ENCODE results near the gene PLCL2.

PLCL2 gene

DNA sequence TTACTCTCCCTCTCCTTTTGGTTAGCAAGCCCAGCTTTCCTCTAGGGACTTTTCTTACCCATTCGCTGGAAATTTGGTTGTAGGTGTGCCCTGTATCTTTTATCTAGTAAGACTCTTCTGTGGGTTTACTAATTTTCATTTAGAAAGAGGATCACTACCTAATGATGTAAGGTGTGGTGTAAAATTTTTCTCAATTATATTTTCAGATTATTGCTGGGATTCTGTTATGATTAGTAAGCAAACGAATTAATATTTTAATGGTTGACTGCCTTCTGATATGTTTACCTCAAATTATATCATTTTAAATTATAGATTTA lies 28.5 kb downstream of the PLCL2 start:
- ChIA-PET POLR2A (no interaction called here), CTCF (no interaction called here)
- H3K4me3 ChIP-seq (ENCODE audit: low read depth, low read length): no peak overlapping the region
- TF ChIP-seq, protein P1, sequence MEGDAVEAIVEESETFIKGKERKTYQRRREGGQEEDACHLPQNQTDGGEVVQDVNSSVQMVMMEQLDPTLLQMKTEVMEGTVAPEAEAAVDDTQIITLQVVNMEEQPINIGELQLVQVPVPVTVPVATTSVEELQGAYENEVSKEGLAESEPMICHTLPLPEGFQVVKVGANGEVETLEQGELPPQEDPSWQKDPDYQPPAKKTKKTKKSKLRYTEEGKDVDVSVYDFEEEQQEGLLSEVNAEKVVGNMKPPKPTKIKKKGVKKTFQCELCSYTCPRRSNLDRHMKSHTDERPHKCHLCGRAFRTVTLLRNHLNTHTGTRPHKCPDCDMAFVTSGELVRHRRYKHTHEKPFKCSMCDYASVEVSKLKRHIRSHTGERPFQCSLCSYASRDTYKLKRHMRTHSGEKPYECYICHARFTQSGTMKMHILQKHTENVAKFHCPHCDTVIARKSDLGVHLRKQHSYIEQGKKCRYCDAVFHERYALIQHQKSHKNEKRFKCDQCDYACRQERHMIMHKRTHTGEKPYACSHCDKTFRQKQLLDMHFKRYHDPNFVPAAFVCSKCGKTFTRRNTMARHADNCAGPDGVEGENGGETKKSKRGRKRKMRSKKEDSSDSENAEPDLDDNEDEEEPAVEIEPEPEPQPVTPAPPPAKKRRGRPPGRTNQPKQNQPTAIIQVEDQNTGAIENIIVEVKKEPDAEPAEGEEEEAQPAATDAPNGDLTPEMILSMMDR (IDR thresholded peaks at IDR 0.05; ENCODE audit: insufficient read depth, low read length, missing control alignments): no peak
- DNase-seq (ENCODE audit: low read depth, low spot score): no peak

DNA sequence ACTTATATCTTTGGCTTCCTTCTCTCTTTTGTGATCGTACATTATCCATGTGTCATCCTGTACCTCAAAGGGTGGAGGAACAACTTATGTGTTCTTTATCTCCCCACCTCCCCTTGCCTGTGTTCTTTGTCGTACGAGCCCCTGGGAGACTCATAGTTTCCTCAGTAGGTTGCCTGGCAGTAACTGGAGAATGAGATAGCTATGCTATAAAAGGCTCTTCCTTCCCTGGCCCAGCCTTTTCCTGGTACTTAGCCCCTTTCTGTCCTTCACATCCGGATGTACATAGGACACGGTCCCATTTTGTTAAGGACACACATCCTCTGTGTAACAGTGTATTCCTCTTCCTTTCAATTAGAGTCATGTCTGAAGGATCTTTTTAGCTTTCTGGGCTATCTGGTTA lies 32.1 kb downstream of the PLCL2 start:
- ChIA-PET CTCF (interaction anchor here (1.5 kb wide), 1 partner anchor 317 kb away, joined by 3 read pairs; no protein-coding TSS in a partner anchor), POLR2A (no interaction called here)
- no peak overlapping the region for H3K4me3 ChIP-seq (ENCODE audit: low read depth, low read length)
- TF ChIP-seq, protein P1 (IDR thresholded peaks at IDR 0.05; ENCODE audit: insufficient read depth, low read length, missing control alignments): no peak
- no peak for DNase-seq (ENCODE audit: low read depth, low spot score)

DNA sequence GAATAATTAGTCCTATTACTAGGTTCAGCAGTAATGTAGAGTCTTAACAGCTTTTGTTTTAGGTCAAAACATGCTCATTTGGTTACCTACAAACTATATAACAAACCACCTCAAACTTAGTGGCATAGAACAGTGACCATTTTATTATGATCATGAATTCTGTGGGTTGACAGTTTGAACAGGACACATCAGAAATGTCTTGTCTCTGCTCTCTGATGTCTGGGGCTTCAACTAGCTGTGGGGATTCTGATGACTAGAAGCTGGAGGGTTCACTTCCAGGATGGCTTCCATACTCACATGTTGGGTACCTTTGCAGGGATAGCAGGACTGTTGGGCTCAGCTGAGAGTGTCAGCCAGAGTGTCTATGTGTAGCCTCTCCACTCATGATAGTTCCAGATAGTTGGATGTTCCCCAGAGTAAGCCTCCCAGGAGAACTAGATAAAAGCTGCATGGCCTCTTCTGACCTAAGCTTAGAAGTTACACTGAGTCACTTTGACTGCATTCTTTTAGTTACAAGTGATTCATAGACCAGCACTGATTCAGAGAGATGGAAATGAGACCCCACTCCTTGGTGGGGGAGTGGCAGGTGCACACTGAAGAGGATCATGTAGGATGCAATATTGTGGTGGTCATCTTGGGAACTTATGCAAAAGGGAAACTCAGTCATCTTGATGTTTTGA lies 32.6 kb downstream of the PLCL2 start:
- no peak for DNase-seq (ENCODE audit: low read depth, low spot score)
- CTCF ChIA-PET: interaction anchor here (1.5 kb wide), 1 partner anchor 316 kb away, joined by 3 read pairs; no protein-coding TSS in a partner anchor
- H3K4me3 ChIP-seq (ENCODE audit: low read depth, low read length): no peak overlapping the region
- POLR2A ChIA-PET: no interaction called here
- TF ChIP-seq, protein P1 (IDR thresholded peaks at IDR 0.05; ENCODE audit: insufficient read depth, low read length, missing control alignments): no peak

DNA sequence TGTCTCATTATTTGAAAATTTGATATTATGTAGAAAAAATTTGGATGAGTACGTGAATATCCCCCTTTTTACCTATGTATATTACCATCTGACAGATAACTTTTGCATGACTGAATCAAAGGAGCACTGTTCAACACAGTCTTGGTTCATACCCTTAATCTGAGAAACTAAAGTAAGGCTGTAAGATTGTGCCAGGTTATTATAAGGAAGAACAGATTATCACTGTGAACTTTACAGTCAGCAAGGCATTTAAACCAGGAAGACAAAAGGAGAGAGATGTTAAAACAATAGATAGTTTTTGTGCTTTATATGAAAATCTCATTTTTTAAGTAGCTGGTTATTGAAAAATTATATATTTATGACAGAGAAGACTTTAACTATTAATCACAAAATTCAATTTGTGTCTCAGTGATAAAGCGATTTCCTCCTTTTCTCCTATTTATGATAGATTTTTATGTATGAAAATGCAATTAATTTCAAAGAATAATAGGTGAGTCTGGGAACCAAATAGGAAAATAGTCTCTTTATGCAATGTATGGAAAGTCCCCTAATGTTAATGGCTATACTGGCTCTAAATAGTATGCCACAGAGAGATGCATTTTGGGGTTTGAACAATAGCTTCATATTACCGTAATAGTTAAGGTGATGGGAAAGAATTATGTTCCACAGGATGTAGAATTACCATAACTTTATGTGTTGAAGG lies 33.4 kb downstream of the PLCL2 start:
- POLR2A ChIA-PET: no interaction called here
- TF ChIP-seq, protein P1 (IDR thresholded peaks at IDR 0.05; ENCODE audit: insufficient read depth, low read length, missing control alignments): no peak
- CTCF ChIA-PET: interaction anchor here (1.5 kb wide), 1 partner anchor 316 kb away, joined by 3 read pairs; no protein-coding TSS in a partner anchor
- no peak for DNase-seq (ENCODE audit: low read depth, low spot score)
- no peak overlapping the region for H3K4me3 ChIP-seq (ENCODE audit: low read depth, low read length)

DNA sequence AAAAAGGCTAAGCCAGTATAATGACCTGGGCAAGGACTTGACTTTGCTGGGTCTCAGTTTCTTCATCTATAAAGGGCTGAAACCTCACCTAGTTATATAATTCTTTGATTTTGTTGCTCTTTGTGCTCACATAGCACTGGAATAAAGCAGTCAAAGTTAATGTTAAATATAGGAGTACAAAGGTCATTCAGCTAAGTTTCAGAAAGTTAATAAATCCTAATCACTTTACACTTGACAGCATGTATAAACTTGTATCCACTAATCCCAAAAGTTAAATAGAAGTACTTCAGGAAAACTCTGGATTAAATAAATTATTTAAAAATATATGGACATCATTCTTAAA lies 33.9 kb downstream of the PLCL2 start:
- no peak for DNase-seq (ENCODE audit: low read depth, low spot score)
- POLR2A ChIA-PET: no interaction called here
- CTCF ChIA-PET: no interaction called here
- no peak overlapping the region for H3K4me3 ChIP-seq (ENCODE audit: low read depth, low read length)
- TF ChIP-seq, protein P1 (IDR thresholded peaks at IDR 0.05; ENCODE audit: insufficient read depth, low read length, missing control alignments): no peak

DNA sequence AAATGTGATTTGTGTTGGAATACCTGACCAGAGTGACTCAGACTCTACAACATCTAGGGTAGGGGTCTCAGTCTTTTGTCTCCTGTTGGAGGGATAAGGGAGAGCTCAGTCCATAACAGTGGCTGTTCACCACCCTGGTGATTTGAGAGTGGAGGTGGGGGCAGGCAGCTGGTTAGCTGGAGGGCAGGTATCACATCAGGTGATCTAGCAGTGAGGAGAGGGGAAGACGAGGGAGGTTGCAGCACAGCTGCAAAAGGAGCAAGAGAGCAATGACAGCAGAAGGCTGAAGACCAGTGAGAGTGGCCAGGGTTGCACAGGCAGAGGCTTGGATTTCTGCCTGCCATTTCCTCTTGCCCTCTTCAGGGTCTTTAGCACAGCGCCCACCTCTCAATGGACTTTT lies 38.4 kb downstream of the PLCL2 start:
- TF ChIP-seq, protein P1 (IDR thresholded peaks at IDR 0.05; ENCODE audit: insufficient read depth, low read length, missing control alignments): no peak
- ChIA-PET CTCF (no interaction called here), POLR2A (no interaction called here)
- no peak for DNase-seq (ENCODE audit: low read depth, low spot score)
- H3K4me3 ChIP-seq (ENCODE audit: low read depth, low read length): no peak overlapping the region
